HEK293 (cell line): ENCODE measurements around the gene MAP7.

Experiments
- CTCF ChIP-seq: fragments of 450-650 bp; formaldehyde crosslinking; IDR thresholded peaks from 2 replicates; pipeline ENCODE4 v1.5.1; 2016; ENCODE audit warnings: missing biosample characterization, missing genetic modification characterization
- REST ChIP-seq: fragments of 450-650 bp; formaldehyde crosslinking; IDR thresholded peaks from 2 replicates; pipeline ENCODE4 v1.5.1; 2016; ENCODE audit warnings: missing biosample characterization, missing genetic modification characterization
- SETDB1 ChIP-seq: IDR thresholded peaks from one replicate; pipeline ENCODE4 v1.6.1; 2017; ENCODE audit warnings: mild to moderate bottlenecking, low read length, moderate library complexity, mixed read lengths; ENCODE audit not compliant: insufficient read length
- ZIC2 ChIP-seq: fragments of 450-650 bp; formaldehyde crosslinking; IDR thresholded peaks from 2 replicates; pipeline ENCODE4 v1.5.1; 2016; ENCODE audit warnings: missing biosample characterization, missing genetic modification characterization
- ZNF112 ChIP-seq: fragments of 450-650 bp; formaldehyde crosslinking; IDR thresholded peaks from 2 replicates; pipeline ENCODE4 v1.5.0; 2017; ENCODE audit warnings: missing biosample characterization, missing genetic modification characterization
- ZNF302 ChIP-seq: fragments of 450-650 bp; formaldehyde crosslinking; IDR thresholded peaks from 2 replicates; pipeline ENCODE4 v1.5.1; 2016; ENCODE audit warnings: missing biosample characterization, missing genetic modification characterization, low read depth
- ZNF426 ChIP-seq: fragments of 450-650 bp; formaldehyde crosslinking; IDR thresholded peaks from 2 replicates; pipeline ENCODE4 v1.5.1; 2017; ENCODE audit warnings: missing biosample characterization, missing genetic modification characterization, mild to moderate bottlenecking, inconsistent platforms, moderate library complexity

GRCh38 chr6:136401749-136402148, 148.5 kb downstream of the MAP7 start:
- no peak for TF ChIP-seq SETDB1
- TF ChIP-seq REST (tag by site-specific recombination): no peak
- TF ChIP-seq ZNF112 (tag by site-specific recombination): no peak
- TF ChIP-seq ZNF426 (tag by site-specific recombination): no peak
- TF ChIP-seq ZNF302 (tag by site-specific recombination): no peak
- no peak for TF ChIP-seq CTCF (tag by site-specific recombination)
- TF ChIP-seq ZIC2 (tag by site-specific recombination): no peak
